DMS153 treated with DMSO at 0.1 percent for 48 hours (cell line): ENCODE data around the gene COPRS.
"Not testable (repeated sequence)": the region's sequence is repeated elsewhere in the genome, so short reads cannot be mapped to it uniquely, and the experiment has no call there.

Source experiments
- DNase-seq: peaks from one replicate; lab custom pipeline; 2025; ENCODE audit not compliant: unreplicated experiment; lab: John Stamatoyannopoulos, UW

The COPRS gene

DNA sequence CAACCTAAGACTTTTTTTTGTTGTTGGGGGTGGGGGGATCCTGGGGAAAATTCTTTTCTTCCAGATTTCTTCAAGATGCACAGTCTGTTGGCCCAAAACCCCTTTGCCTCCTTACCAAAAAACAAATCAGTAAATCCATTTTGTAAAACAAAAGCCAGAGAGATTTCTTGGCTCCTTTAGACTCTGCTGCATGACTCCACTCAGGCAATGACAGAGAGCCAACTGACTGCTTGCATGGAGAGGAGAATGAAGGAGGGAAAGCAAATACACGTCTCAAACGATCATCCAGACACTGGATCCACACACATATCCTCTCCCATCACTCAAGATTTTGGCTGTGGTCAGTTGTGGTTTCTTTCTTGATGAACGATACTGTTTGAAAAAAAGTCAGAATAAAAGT lies 13.8 kb downstream of the COPRS start:
- DNase-seq = no peak

DNA sequence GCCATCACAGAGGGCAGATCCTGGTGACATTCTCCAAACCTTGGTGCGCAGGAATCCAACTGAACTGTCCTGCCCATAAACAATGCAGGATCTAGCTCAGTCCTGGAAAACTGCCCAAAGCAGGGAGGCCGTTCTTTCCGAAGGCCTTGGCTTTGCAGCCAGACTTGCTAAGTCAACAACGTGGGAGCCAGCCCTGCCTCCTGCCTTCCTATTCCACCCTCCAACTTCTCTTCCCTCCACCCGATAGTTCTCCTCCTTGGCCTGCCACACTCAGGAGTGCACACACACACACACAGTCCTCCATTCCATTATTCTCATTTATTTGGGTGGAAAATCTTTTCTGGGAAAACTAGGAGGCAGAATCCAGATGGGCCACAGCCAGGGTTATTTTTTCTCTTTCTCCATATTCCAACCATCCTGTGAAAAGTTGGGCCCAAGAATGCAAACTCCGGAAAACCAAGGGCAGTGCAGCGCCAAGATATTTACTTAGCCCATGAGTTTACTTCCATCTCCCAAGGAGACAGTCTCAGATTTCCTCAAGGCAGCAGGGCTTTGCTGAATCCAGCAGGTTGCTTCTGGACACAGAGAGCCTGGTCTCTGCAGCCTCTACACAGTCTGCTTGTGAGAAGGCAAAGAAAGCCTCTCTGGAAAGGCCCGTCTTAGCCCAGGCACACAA lies 15.8 kb downstream of the COPRS start:
- DNase-seq = no peak

DNA sequence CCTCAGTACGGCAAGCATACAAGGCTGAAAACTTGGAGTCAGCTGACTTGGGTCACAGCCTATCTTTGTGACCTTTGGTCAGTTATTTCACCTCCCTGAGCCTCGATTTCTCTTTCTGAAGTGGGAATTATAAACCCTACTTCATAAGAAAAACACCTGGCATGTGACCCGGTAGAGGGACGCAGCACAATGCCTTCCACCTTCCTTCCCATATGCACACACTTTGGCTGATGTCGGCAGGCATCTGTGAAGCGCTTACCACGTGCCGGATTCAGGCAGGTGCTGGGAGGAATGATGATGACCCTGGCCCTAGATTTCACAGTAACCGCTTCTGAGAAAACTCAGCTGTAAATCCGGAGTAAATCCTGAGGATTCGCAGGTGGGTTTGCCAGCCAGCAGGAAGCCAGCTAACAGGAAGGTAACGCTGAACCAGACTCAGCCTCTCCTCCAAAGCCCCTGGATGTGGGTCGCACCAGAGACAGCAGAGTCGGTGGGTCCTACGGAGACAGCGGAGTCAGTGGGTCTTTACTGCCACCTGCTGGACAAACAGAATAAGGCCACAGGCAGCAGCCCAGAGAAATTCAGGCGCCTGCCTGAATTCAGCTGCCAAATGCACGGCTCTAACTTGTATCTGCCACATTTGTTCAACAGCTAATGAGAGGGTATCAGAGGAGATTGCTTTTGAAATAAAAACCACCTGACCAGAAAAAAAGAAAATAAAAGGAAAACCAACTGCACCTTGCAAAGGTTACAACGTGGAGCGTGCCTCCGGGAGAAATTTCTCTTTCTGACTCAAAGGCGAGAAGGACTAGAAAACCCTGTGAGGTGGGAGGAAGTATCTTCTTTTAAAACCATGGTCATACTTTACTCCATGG lies 16.6 kb downstream of the COPRS start:
- DNase-seq = peak; percentile 30

DNA sequence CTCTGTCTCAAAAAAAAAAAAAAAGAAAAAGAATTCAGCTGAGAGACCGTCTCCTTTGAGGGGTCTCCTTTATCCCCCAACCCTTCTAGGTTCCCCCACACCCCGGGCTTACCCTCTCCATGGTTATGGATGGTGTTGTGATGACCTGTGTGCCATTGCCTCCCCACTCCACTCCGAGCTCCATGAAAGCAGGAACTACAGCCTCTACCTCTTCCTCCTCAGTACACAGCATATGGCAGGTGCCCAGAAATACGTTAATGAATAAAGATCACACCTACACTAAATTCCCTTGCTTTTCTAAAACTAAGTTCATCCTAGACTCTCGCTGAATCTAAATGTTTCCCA lies 17.2 kb downstream of the COPRS start:
- no peak for DNase-seq

DNA sequence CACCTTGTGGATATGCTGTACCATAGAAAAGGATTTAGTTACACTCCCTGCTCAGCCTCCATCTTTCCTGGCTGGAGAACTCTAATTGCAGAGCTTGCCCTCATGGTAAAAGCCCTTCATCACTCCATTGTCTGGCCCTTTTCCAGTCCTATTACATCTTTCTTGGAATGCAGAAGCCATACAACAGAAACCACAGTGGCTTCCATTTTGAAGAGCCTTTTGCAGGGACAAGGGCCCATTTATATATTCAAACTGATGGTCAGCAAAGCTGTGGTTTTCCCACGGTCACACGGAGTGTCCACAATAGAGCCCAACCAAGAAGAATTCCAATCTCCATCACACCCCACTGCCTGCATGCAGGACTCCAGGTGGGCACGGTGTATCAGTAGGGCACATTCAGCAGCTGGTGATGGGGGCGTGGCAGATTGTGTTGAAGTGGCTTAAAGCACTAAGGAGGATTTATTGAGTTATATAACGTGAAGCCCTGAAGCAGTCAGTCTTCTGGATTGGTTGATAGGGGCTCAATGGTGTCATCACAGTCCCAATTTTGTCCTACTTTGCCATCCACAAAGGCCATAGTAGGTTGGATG lies 20.3 kb downstream of the COPRS start:
- DNase-seq = no peak

DNA sequence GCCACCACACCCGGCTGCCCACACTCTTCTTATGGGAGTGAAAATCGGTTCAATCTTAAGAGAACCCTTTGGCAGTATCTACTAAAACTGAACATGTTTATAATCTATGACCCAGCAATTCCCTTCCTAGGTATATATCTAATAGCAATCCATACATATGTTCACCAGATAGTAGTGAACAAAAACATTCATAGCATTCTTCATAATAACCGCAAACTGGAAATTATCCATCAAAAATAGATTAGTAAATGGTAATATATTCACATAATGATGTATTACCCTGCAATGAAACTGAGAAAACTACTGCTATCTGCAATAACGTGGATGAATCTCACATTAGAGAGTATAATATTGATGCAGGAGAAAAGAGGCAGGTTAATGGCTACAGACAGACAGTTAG lies 23.1 kb downstream of the COPRS start:
- no peak for DNase-seq

DNA sequence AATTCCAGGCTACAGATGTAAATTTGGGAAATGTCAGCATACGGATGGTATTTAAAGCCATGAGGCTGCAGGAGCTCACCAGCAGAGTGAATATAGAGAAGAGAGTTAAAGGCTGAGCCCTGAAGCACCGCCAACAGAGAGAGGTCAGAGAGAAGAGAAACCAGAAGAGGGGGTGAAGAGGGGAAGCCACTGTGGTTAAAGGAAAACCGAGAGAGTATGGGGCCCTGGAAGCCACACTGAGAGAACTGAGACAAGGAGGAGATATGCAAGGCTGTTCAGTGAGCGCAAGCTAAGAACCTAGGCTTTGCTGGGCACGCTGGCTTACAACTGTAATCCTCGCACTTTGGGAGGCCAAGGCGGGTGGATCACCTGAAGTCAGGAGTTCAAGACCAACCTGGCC lies 24.6 kb downstream of the COPRS start:
- DNase-seq = no peak

DNA sequence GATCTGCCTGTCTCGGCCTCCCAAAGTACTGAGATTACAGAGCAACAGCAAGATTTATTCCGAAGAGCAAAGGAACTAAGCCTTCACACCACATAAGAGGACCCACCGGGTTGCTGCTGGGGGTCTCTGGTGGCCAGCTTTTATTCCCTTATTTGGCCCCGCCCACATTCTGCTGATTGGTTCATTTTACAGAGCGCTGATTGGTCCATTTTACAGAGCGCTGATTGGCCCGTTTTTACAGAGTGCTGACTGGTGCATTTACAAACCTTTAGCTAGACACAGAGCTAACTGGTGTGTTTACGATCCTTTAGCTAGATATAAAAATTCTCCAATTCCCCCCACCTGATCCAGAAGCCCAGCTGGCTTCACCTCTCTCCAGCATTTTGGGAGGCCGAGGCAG lies 26.3 kb downstream of the COPRS start:
- DNase-seq = no peak

DNA sequence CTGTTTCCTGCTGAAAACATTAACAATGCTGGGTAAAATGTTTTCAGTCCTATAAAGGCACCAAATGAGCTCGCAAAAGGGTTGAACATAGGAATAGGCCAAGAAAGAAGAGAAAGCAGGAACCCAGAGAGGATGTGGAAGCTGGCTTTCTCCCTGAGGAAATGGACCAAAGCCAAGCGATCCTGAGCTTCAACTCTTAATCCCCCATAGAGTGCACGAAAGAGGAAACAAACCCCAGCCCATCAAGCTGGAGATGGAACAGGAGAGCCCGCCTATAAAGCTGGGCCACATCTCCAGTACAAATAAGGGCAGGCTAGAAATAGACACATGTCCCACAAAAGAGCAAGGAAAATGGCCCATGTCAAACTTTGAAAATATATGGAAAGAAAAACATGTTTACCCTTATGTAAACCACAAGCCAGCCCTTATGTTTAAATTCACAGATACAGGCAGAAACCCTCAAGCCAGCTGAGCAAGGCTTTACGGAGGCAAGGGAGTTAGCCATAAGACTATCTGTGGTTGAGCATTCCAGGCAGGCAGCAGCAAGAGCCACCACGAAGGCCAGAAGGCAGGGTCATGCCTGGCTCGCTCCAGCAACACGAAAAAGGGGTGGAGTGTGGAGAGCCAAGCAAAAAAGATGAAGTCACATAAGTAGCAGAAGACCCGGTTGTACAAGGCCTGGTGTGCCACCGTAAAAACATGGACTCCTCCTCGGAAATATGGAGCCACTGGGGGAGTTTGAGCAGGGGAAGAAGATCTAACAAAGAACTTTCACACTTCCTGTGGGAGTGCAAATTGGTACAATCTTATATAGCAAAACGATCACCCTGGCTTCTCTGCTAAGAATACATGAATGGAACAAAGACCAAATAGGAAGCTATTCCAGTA lies 27.8 kb downstream of the COPRS start:
- no peak for DNase-seq

DNA sequence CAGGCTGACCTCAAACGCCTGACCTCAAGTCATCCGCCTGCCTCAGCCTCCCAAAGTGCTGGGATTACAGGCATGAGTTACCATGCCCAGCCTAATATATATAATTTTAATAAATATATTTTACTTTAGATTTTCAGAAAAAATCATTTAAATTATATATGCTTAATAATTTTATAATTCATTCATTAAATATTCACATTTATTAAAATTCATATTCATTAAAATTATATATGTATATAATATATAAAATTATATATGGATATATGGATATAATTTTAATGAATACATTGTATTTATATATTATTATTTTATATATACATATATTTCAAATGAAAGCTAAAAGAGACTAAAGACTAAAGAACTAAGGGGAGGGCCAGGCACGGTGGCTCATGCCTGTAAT lies 29.4 kb downstream of the COPRS start:
- DNase-seq = no peak

DNA sequence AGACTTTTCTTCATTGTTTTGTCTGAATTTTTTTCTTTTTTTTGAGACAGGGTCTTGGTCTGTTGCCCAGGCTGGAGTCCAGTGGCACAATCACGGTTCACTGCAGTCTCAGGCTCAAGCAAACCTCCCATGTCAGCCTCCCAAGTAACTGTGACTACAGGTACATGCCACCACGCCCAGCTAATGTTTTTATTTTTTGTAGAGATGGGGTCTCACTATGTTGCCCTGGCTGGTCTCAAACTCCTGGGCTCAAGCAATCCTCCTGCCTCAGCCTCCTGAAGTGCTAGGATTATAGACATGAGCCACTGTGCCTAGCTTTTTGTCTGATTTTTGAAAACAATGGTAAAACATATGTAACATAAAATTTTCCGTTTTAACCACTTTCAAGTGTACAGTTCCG lies 30.1 kb downstream of the COPRS start:
- DNase-seq = not testable (repeated sequence)

DNA sequence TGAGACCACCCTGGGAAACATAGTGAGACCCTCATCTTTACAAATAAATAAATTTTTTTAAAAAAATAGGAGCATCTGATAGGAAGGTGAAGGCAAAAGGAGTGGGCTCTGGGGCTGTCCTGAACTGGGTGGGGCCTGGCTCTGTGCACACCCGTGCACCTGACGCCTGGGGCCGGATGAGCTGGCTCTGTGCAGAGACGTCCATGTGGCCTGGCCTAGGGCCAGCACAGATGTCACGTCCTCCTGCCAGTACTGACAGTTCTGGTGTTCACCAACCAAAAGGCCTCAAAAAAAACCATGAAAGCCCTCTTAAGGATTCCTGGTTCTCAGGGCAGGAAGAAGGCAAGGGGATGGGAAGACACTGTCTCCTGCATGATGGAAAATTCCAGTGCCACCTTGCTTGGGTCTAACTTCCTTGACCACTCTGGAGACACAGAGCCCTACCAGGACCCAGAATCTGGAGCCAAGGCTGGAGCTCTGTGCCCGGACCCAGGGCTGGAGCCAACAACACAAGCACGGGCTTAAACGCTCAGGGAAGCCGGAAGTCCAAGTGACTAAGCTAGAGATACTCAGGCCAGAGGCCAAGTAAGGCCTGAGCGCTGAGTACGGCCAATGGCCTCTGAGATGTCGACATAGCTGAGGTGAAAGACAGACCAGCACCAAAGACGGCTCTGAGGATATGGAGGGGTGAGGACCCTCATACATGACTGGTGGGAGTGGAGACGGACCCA lies 32.9 kb downstream of the COPRS start:
- no peak for DNase-seq

DNA sequence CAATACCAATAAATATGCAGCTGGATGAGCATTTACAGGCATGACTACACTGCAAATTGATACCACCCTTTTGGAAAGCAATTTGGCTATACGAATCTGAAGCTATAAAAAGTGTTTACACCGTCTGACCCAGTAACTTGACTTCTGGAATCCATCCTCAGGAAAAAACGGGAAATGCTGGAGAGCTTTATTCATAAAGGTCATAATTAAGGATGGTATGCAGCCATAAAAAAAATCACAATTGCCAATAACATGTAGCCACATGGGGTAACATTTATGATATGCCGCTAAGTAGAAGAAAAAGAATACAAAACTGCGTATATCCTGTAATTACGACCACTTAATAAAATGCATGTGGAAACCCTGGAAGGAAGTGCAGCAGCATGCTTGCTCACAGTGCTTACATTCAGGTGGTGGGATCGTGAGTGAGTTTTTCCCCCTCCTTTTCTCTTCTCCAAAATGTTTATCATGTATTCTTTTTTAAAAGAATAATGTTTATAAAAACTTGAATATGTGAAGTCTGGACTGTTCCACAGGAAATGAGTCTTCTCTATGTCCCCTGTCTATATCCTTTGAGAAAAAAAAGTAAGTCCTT lies 34.2 kb downstream of the COPRS start:
- DNase-seq = no peak

DNA sequence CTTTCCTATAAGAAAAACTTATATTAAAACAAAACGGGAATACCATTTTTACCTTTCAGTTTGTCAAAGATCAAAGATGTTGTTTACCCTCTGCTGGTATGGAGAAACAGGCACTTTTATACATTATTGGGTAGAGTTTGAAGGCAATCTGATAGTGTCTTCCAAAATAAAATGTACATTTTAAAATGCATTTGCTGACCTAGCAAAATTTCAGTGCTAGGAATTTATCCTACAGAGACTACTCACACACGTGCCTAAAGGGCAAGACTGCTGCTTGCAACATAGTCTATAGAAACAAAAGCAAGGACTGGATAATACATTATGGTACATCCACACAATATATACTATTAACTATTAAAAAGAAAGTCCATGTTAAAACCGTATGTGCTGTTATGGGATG lies 36.0 kb downstream of the COPRS start:
- DNase-seq = no peak

DNA sequence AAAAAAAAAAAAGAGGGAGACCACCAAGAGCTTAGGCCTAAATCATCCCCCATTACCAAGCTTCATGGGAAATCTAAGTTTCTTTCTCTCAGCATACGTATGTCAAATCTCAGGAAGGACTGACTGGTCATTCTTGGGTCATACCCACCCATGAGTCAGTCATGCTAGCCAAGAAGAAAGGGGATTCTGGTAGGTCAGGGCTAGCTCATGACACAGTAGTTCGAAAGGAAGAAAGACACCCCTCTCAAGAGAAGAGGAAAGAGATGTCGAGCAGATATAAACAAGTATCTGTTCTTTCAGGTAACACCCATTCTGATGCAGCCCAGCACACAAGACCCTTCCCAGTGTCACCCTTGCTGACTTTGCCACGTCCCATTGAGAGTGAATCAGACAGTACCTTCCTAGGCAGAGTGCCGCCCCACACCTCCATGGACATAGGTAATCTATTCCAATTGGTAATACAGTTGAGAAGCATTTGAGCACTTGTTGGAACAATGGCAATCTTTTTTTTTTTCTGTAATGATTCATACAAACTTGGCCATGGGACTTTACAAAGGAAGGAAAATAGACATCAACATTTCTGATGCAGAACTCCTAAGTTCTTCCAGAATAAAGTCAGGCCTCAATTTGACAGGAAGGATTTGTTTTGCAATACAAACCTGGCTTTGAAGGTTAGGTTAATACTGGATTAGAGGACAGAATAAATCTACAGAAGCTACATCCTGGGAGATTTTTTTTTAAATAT lies 38.2 kb downstream of the COPRS start:
- DNase-seq = no peak

DNA sequence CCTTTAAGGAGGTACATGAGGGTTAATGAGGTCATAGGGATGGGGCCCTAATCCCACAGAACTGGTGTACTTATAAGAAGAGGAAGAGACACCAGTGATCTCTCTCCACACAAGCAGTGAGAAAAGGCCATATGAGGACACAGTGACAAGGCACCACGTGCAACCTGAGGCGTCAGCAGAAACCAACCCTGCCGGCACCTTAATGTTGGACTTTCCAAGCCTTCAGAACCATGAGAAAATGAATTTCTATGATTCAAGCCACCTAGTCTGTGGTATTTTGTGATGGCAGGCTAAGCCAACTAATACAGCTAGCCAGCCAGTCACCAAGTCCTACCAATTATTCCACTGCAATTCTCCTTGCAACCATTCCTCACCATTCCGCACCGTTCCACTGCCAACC lies 39.5 kb downstream of the COPRS start:
- DNase-seq = no peak

DNA sequence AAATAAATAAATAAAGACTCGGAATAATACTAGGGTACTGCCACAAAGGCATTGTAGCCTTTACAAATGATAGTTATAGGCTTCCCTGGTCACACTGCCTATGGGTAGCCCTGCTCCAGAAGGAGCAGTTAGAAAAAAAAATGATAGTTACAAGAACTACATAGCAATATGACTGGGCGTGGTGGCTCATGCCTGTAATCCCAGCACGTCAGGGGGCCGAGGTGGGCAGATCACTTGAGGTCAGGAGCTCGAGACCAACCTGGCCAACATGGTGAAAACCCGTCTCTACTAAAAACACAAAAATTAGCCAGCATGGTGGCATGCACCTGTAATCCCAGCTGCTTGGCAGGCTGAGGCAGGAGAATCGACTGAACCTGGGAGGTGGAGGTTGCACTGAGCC lies 40.2 kb downstream of the COPRS start:
- not testable (repeated sequence) for DNase-seq

DNA sequence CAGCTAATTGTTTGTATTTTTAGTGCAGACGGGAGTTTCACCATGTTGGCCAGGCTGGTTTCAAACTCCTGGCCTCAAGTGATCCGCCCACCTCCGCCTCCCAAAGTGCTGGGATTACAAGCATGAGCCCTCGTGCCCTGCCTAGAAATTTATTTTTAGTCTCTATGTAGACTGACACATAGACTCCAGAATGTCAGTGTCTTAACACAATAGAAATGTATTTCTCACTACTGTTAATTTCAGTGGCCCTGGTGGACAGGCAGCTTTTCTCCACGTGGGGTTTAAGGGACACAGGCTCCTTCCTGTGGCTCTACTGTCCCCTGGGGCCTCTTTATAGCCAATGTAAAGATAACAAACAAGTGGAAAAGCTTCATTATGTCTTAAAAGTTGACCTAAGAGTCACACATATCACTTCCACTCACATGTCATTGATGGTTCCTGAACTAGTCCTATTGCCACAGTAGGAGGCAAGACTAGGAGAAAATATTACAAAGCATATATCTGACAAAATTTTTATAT lies 43.8 kb downstream of the COPRS start:
- no peak for DNase-seq

DNA sequence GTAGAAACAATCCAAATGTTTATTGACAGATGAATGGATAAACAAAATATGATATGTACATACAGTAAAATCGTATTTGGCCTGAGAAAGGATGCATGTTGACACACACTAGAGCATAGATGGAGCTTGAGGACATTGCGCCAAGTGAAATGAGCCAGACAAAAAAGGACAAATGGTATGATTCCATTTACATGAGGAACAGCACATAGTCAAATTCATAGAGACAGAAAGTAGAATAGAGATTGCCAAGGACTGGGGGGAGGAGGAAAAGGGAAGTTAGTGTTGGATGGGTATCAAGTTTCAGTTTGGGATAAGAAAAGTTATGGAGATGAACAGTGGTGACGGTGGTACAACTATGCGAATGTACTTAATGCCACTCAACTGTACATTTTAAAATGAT lies 47.9 kb downstream of the COPRS start:
- DNase-seq = no peak
